OCI-LY7 (cell line): ENCODE data around the gene SNAI3.

Source experiments
- EZH2phosphoT487 ChIP-seq: fragments of 200-600 bp; sonication (generic); IDR thresholded peaks from 2 replicates; pipeline ENCODE4 v1.6.1; 2018; ENCODE audit warnings: low read depth, borderline replicate concordance, mild to moderate bottlenecking, mixed run types, antibody characterized with exemption, low read length, moderate library complexity, mixed read lengths
- TF ChIP-seq, protein P1 (sequence below): fragments of 200-600 bp; sonication (generic); conservative IDR thresholded peaks from 2 replicates; pipeline ENCODE4 v1.5.1; 2014; ENCODE audit warnings: mild to moderate bottlenecking, antibody characterized with exemption, low read length, moderate library complexity, mixed read lengths

DNA sequence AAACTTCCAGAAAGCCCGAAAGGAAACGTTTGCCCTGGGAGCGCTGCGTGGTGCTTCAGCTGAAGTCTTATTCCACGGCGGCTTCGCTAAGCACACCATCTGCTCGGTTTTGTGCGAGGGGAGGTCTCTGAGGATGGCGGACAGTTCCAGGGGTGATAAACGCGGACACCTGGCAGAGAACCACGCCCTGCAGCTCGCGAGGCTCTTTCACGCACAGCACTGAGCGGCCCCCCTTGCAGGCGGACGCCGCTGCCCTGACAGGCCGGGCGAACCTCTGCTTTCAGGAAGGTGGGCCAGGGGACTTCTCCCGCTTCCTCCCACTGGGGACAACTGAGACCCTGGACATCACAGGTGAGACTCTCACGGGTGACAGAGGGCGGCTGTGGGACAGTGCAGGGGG lies 27.1 kb downstream of the SNAI3 start:
- TF ChIP-seq, protein P1, sequence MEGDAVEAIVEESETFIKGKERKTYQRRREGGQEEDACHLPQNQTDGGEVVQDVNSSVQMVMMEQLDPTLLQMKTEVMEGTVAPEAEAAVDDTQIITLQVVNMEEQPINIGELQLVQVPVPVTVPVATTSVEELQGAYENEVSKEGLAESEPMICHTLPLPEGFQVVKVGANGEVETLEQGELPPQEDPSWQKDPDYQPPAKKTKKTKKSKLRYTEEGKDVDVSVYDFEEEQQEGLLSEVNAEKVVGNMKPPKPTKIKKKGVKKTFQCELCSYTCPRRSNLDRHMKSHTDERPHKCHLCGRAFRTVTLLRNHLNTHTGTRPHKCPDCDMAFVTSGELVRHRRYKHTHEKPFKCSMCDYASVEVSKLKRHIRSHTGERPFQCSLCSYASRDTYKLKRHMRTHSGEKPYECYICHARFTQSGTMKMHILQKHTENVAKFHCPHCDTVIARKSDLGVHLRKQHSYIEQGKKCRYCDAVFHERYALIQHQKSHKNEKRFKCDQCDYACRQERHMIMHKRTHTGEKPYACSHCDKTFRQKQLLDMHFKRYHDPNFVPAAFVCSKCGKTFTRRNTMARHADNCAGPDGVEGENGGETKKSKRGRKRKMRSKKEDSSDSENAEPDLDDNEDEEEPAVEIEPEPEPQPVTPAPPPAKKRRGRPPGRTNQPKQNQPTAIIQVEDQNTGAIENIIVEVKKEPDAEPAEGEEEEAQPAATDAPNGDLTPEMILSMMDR: no peak
- TF ChIP-seq EZH2phosphoT487: no peak
